ENCODE results near the gene DDX1. TPM values are rescaled to one million over a fixed set of nuclear protein-coding genes. Genes with fewer than 3 reads are reported as not detected.

DDX1 gene
- total RNA-seq, 1 donor from 2014 or later: 255 TPM

DNA sequence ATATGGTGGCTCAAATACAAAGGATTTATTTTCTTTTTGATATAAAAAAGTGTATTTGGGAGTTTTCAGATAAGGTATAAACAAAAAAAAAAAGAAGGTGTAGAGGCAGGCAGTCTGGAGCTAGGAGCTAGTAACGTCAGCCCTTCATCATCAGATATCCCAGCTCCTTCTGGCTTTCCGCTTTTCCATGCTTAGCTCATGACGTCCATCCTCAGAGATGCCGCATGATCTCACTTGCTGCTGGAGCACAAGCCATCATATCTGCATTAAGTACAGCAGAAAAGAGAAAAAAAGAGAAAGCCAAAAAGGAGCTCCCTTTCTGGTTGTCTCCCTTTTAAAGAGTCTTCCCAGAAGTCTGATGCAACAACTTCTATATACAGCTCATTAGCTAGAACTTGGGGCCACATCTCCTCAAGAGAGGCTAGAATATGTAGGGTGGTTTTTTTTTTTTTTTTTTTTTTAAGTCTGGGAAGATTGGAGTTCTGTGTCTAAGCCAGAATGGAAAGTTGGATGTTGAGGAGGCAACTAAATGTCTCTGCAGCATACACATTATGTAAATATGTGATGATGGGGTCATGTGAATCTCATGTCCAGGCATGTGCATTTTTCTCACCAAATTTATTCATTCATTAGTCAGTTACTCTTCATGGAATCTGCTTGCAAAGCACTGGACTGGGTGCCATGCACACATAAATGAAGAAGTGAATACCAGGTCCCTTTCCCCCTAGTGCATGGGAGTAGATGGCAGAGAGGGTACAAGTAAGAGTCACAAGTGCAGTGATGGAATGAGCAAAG, 52.3 kb downstream of the DDX1 start:
- Mint-ChIP-seq H3K9me3 (ENCODE audit: unreplicated experiment) (peaks cover 8% of the 10 kb centered on the region), H3K4me3 (ENCODE audit: unreplicated experiment) (no peak overlapping the region), H3K27me3 (ENCODE audit: unreplicated experiment) (peaks cover 3% of the 10 kb centered on the region), H3K27ac (ENCODE audit: unreplicated experiment) (no peak overlapping the region), H3K4me1 (ENCODE audit: low read depth, unreplicated experiment) (no peaks in the 10 kb centered on the region), H3K36me3 (ENCODE audit: unreplicated experiment) (peaks cover 19% of the 10 kb centered on the region)
- no peak for DNase-seq
- TF ChIP-seq CTCF (IDR thresholded peaks at IDR 0.05; ENCODE audit: partially characterized antibody, unreplicated experiment): no peak

GRCh38 chr2:15645300-15645699, 53.6 kb downstream of the DDX1 start:
- H3K27me3 Mint-ChIP-seq (ENCODE audit: unreplicated experiment): peaks cover 3% of the 10 kb centered on the region
- no peak overlapping the region for H3K4me3 Mint-ChIP-seq (ENCODE audit: unreplicated experiment)

DNA sequence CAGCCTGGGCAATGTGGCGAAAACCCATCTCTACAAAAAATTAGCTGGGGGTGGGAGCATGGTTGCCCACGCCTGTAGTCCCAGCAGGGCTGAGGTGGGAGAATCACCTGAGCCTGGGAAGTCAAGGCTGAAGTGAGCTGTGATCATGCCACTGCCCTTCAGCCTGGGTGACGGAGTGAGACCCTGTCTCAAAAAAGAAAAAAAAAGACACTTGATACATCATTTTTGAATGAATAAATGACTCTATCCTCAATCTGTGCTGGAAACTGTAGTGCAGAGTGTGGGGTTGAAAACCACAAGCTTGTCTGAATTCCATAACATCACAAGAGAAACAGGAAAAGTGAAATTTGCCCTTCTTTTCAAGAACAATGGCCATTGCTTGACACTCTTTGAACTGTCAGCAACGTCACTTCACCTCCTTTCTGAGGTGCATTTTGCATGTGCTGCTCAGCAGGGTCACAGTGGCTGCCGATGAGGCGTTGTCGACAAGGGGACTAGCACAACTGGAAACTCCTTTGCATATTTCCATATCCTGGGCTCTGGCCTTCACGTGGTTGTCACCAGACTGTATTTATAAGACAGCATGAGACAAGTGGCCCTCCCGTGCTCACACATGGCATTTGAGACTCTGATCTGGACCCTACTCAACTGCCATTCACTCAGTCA, 54.2 kb downstream of the DDX1 start:
- H3K27me3 Mint-ChIP-seq (ENCODE audit: unreplicated experiment): peaks cover 3% of the 10 kb centered on the region
- no peak for DNase-seq
- H3K4me3 Mint-ChIP-seq (ENCODE audit: unreplicated experiment): no peak overlapping the region
- no peak overlapping the region for H3K27ac Mint-ChIP-seq (ENCODE audit: unreplicated experiment)
- peaks cover 14% of the 10 kb centered on the region for H3K36me3 Mint-ChIP-seq (ENCODE audit: unreplicated experiment)
- no peaks in the 10 kb centered on the region for H3K4me1 Mint-ChIP-seq (ENCODE audit: low read depth, unreplicated experiment)
- H3K9me3 Mint-ChIP-seq (ENCODE audit: unreplicated experiment): peaks cover 8% of the 10 kb centered on the region
- no peak for TF ChIP-seq CTCF (IDR thresholded peaks at IDR 0.05; ENCODE audit: partially characterized antibody, unreplicated experiment)

More at GRCh38 chr2:15645300-15645699, 53.6 kb downstream of the DDX1 start:
- H3K4me1 Mint-ChIP-seq (ENCODE audit: low read depth, unreplicated experiment): no peaks in the 10 kb centered on the region
- no peak for TF ChIP-seq CTCF (IDR thresholded peaks at IDR 0.05; ENCODE audit: partially characterized antibody, unreplicated experiment)
- no peak for DNase-seq
- H3K27ac Mint-ChIP-seq (ENCODE audit: unreplicated experiment): no peak overlapping the region
- H3K36me3 Mint-ChIP-seq (ENCODE audit: unreplicated experiment): peaks cover 19% of the 10 kb centered on the region
- peaks cover 8% of the 10 kb centered on the region for H3K9me3 Mint-ChIP-seq (ENCODE audit: unreplicated experiment)

DNA sequence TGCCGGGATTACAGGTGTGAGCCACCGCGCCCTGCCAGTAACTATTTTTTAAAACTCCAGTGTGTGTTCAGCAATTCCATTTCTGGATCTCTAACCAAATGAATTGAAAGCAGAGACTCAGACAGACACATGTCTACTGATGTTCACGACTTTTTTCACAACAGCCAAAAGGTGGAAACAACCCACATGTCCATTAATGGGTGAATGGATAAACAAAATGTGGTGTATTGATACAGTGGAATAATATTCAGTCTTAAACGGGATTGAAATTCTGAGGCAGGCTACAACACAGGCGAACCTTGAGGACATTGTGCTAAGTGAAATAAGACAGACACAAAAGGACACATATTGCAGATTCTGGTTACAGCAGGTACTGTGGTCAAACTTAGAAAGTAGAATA, 55.0 kb downstream of the DDX1 start:
- H3K9me3 Mint-ChIP-seq (ENCODE audit: unreplicated experiment): peaks cover 8% of the 10 kb centered on the region
- H3K27me3 Mint-ChIP-seq (ENCODE audit: unreplicated experiment): peaks cover 3% of the 10 kb centered on the region
- H3K27ac Mint-ChIP-seq (ENCODE audit: unreplicated experiment): no peak overlapping the region
- H3K36me3 Mint-ChIP-seq (ENCODE audit: unreplicated experiment): peaks cover 6% of the 10 kb centered on the region
- no peak for TF ChIP-seq CTCF (IDR thresholded peaks at IDR 0.05; ENCODE audit: partially characterized antibody, unreplicated experiment)
- H3K4me1 Mint-ChIP-seq (ENCODE audit: low read depth, unreplicated experiment): no peaks in the 10 kb centered on the region
- no peak overlapping the region for H3K4me3 Mint-ChIP-seq (ENCODE audit: unreplicated experiment)
- DNase-seq: no peak

All from glutamatergic neuron (in vitro differentiated cells).